Measurements from ENCODE around the gene MCHR1.

The MCHR1 gene

GRCh38 chr22:40720538-40721256 is 41.4 kb downstream of the MCHR1 start:
- H3K4me3 ChIP-seq (ENCODE audit: low read depth, low read length), result no peak overlapping the region
- DNase-seq (ENCODE audit: low read depth, low spot score), result no peak
- ChIA-PET POLR2A (interaction anchor here (0.6 to 1.3 kb wide), 2 partner anchors 9 to 49 kb away, joined by 3 to 5 read pairs; no protein-coding TSS in a partner anchor), CTCF (interaction anchor here (1.2 to 1.7 kb wide), 2 partner anchors 38 to 40 kb away, joined by 4 read pairs; no protein-coding TSS in a partner anchor)
- TF ChIP-seq, protein P1, sequence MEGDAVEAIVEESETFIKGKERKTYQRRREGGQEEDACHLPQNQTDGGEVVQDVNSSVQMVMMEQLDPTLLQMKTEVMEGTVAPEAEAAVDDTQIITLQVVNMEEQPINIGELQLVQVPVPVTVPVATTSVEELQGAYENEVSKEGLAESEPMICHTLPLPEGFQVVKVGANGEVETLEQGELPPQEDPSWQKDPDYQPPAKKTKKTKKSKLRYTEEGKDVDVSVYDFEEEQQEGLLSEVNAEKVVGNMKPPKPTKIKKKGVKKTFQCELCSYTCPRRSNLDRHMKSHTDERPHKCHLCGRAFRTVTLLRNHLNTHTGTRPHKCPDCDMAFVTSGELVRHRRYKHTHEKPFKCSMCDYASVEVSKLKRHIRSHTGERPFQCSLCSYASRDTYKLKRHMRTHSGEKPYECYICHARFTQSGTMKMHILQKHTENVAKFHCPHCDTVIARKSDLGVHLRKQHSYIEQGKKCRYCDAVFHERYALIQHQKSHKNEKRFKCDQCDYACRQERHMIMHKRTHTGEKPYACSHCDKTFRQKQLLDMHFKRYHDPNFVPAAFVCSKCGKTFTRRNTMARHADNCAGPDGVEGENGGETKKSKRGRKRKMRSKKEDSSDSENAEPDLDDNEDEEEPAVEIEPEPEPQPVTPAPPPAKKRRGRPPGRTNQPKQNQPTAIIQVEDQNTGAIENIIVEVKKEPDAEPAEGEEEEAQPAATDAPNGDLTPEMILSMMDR (IDR thresholded peaks at IDR 0.05; ENCODE audit: insufficient read depth, low read length, missing control alignments), result no peak

GRCh38 chr22:40721266-40721665 is 42.0 kb downstream of the MCHR1 start:
- ChIA-PET POLR2A (interaction anchor here (1.3 kb wide), 1 partner anchor 9 kb away, joined by 5 read pairs; no protein-coding TSS in a partner anchor), CTCF (interaction anchor here (1.2 to 1.7 kb wide), 2 partner anchors 38 to 39 kb away, joined by 4 read pairs; no protein-coding TSS in a partner anchor)
- DNase-seq (ENCODE audit: low read depth, low spot score), result no peak
- no peak overlapping the region for H3K4me3 ChIP-seq (ENCODE audit: low read depth, low read length)
- TF ChIP-seq, protein P1 (IDR thresholded peaks at IDR 0.05; ENCODE audit: insufficient read depth, low read length, missing control alignments), result no peak

- DNase-seq (ENCODE audit: low read depth, low spot score), result no peak
- CTCF ChIA-PET, result no interaction called here
- TF ChIP-seq, protein P1 (IDR thresholded peaks at IDR 0.05; ENCODE audit: insufficient read depth, low read length, missing control alignments), result no peak
- POLR2A ChIA-PET, result no interaction called here
- no peak overlapping the region for H3K4me3 ChIP-seq (ENCODE audit: low read depth, low read length)
Observed at GRCh38 chr22:40723396-40723933, 44.2 kb downstream of the MCHR1 start.

- TF ChIP-seq, protein P1 (IDR thresholded peaks at IDR 0.05; ENCODE audit: insufficient read depth, low read length, missing control alignments), result no peak
- ChIA-PET CTCF (interaction anchor here (0.6 kb wide), 1 partner anchor 15 kb away, joined by 3 read pairs; no protein-coding TSS in a partner anchor), POLR2A (no interaction called here)
- DNase-seq (ENCODE audit: low read depth, low spot score), result no peak
- no peak overlapping the region for H3K4me3 ChIP-seq (ENCODE audit: low read depth, low read length)
Observed at GRCh38 chr22:40726514-40726913, 47.2 kb downstream of the MCHR1 start.

GRCh38 chr22:40727070-40727963 is 48.0 kb downstream of the MCHR1 start:
- POLR2A ChIA-PET, result no interaction called here
- CTCF ChIA-PET, result no interaction called here
- TF ChIP-seq, protein P1 (IDR thresholded peaks at IDR 0.05; ENCODE audit: insufficient read depth, low read length, missing control alignments), result no peak
- DNase-seq (ENCODE audit: low read depth, low spot score), result no peak
- H3K4me3 ChIP-seq (ENCODE audit: low read depth, low read length), result no peak overlapping the region
